ENCODE measurements around the gene FZD4.

DNA sequence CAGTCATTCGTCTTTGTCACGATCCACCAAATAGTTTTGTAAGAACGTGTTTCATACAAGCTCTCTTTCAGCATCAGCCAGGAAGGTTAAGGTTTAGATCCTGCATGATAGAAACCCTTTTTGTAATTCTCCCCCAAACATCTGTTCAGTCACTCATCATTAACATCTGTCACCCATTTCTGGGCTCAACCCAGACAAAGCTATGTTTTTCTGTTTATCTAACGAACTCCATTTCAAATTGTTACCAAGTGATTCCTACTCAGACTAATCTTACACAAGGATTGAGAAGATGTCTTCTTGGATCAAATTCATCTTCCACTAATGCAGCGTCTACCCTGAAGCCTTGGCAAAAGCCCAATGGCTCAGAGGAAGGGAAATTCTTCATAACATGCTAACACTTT, 58.8 kb downstream of the FZD4 start:
- TF ChIP-seq, protein P1, sequence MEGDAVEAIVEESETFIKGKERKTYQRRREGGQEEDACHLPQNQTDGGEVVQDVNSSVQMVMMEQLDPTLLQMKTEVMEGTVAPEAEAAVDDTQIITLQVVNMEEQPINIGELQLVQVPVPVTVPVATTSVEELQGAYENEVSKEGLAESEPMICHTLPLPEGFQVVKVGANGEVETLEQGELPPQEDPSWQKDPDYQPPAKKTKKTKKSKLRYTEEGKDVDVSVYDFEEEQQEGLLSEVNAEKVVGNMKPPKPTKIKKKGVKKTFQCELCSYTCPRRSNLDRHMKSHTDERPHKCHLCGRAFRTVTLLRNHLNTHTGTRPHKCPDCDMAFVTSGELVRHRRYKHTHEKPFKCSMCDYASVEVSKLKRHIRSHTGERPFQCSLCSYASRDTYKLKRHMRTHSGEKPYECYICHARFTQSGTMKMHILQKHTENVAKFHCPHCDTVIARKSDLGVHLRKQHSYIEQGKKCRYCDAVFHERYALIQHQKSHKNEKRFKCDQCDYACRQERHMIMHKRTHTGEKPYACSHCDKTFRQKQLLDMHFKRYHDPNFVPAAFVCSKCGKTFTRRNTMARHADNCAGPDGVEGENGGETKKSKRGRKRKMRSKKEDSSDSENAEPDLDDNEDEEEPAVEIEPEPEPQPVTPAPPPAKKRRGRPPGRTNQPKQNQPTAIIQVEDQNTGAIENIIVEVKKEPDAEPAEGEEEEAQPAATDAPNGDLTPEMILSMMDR (IDR thresholded peaks at IDR 0.05; ENCODE audit: poor library complexity, severe bottlenecking): no peak
- no peak for TF ChIP-seq EP300 (conservative IDR thresholded peaks at IDR 0.05; ENCODE audit: poor library complexity, severe bottlenecking)
- TF ChIP-seq RAD21 (conservative IDR thresholded peaks at IDR 0.05): no peak
- TF ChIP-seq MXI1 (conservative IDR thresholded peaks at IDR 0.05; ENCODE audit: poor library complexity, severe bottlenecking): no peak
- no peak for TF ChIP-seq TAF1 (IDR thresholded peaks at IDR 0.05; ENCODE audit: low read depth)
- no peak for TF ChIP-seq EZH2 (IDR thresholded peaks at IDR 0.05; ENCODE audit: borderline replicate concordance, insufficient read depth, low read length, poor library complexity, severe bottlenecking)
- TF ChIP-seq POLR2AphosphoS5 (IDR thresholded peaks at IDR 0.05): no peak
